Measurements from ENCODE around the gene AGRN.
A peak's percentile ranks its signal among the peaks of the same experiment; 100 is the strongest.
"Not testable (repeated sequence)": the region's sequence is repeated elsewhere in the genome, so short reads cannot be mapped to it uniquely, and the experiment has no call there.

Gene AGRN

DNA sequence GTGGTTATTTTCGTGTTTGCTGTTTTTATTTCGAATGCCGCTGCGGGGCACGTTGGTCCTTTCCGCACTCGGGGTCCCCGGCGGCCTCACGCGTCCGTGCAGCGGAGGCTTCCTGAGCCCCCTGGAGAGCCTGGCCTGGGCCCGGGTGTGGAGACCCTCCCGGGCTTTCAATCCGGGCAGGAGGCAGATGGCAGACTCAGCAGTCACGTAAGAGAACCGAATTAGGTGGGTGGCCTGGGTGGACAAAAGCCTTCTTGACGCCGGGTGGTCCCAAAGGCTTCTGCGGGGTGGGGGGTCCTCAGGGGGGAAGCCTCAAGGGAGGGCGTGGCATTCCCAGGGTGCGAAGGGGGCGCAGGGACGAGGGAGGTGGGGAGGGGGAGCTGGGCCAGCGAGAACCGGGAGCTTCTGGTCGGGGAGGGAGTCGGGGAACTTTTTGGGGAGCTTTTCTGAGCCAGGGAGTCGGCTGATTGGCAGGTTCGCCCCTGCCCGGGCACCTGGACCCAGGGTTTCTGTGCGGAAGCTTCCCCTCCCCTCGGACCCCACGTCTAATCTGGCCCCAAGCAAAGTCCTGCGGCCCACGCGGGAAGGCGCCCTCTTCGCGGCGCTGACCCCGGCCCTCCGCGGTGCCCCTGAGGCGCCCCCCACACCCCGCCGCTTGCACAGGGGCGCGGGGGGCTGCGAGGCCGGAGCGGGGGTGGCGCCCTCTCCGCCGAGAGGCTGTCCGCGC, 18.7 kb upstream of the AGRN start:
- no peak for DNase-seq

GRCh38 chr1:1003618-1004419, 16.1 kb upstream of the AGRN start:
- no peak for DNase-seq

GRCh38 chr1:1004420-1004779, 15.5 kb upstream of the AGRN start:
- no peak for DNase-seq

DNA sequence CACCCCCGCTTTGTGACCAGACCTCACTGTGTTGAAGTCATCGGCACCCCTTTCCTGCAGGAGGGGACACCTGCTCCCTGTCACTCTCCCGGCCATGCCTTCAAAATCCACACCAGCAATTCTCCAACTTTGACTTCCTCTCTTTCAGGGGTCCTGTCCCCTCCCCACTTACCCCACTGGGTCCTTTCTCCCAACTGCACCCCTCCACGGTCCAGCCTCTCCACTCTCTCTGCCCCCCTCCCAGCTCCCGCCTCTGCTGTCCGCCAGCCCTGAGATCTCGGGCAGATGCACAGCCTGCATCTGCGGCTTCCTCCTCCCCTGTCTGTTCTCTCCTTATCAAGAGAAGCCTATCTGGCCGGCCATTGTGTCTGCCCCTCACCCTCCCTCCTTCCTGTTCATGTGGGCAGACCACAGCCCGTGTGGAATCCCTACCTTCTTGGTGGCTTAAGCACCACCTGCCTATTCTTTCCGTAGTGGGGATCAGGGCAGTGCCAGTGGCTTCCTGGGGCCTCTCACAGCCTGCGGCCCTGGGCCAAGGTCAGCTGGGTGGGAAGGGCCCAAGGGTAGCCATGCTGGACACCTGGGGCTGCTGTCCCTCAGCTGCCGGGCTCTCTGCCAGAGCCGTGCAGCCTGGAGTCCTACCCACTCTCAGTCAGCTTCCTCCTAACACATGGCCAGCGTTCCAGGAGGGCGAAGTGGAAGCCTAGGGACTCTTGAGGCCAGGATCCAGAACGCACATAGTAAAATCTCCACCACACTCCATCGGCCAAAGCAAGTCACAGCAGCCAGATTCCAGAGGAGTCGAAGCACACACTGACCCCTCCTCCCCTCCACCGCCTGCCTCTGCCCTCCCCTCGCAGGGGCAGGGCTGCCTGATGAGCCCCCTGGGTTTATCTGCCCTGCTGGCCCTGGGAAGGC, 14.9 kb upstream of the AGRN start:
- DNase-seq = no peak

DNA sequence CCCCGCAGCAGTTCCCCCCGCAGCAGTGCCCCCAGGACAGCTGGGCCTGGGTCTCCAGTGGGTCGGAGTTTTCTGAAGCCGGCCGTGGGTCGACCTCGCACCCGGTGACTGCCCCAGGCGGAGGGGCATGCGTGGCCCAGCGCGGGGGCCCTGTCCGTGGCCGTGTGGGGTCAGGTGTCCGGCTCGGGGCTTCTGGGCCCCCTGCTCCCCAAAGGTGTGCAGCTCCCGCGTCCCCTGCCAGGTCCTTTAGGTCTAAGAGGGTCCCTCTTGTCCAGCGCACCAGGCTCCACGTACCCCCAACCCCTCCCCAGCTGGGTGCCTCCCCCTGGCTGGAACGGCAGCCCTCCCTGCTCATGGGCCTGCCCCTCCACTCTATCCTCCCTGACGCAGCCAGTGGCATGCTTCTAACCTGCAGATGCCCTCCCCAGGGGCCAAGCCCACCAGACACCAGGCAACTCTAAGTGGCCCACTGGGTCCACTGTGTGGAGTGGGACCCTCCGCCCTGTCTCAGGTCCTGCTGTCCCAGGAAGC, 14.1 kb upstream of the AGRN start:
- DNase-seq = no peak

DNA sequence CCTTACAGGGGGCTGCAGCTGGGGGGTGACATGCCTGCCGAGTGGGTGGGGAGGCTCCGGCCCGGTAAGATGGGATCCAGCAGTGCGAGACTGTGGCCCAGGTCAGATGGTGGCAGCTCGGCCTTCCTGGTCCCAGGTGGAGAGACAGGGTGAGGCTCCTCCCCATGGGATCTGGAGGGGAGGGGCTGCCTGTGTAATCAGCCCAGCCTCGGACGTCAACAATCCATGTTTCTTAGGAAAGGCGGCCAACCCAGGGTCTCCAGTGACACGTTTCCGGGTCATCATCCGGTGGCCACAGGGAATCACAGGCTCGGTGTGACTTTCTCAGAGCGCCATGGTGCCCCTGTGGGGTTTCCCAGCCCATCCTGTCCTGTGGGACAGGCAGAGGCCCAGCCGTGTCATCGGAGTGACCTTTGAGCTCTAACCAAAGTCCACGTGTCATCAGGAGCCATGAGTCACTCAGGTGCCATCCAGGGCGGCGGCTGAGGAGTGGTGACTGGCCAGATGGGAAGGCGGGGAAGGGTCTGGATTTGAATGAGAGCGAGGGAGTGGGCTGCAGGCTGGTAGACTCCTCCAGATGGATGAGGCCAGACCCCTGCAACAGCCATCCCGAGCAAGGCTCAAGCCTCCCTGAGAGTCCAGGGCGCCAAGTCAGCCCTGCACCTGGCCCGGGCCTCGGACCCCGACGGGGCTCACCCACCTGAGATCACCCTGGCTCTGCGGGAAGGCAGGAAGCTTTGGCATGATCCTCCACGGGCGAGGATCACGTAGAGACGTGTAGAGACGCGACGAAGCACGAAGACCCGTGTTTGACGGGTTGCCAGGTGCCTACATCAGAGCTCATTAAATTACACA, 13.4 kb upstream of the AGRN start:
- DNase-seq = no peak

- DNase-seq = not testable (repeated sequence)
These were observed 9.8 kb upstream of the AGRN start for GRCh38 chr1:1010131-1010530.

GRCh38 chr1:1011396-1011949, 8.4 kb upstream of the AGRN start:
- DNase-seq = no peak

DNA sequence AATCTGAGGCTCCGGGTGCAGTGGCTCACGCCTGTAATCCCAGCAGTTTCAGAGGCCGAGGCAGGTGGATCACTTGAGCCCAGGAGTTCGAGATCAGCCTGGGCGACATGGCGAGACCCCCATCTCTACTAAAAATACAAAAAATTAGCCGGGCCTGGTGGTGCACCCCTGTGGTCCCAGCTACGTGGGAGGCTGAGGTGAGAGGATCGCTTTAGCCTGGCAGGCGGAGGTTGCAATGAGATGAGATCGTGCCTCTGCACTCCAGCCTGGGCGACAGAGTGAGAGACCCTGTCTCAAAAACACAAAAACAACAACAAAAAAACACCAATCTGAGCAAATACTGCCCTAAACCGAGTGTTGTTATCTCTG, 7.2 kb upstream of the AGRN start:
- not testable (repeated sequence) for DNase-seq

- DNase-seq = peak; percentile 96 to 97
These were observed 6.6 kb upstream of the AGRN start, which contains the start of gene ISG15 for GRCh38 chr1:1013105-1013921. TSS of gene ISG15 (plus strand) at chr1:1013497. CDS start at chr1:1013574, 77 bp downstream.

GRCh38 chr1:1013922-1014648, 5.8 kb upstream of the AGRN start:
- DNase-seq = peak; percentile 52 to 69

- peak; percentile 55 to 57 for DNase-seq
These were observed 4.9 kb upstream of the AGRN start for GRCh38 chr1:1014799-1015681.

DNA sequence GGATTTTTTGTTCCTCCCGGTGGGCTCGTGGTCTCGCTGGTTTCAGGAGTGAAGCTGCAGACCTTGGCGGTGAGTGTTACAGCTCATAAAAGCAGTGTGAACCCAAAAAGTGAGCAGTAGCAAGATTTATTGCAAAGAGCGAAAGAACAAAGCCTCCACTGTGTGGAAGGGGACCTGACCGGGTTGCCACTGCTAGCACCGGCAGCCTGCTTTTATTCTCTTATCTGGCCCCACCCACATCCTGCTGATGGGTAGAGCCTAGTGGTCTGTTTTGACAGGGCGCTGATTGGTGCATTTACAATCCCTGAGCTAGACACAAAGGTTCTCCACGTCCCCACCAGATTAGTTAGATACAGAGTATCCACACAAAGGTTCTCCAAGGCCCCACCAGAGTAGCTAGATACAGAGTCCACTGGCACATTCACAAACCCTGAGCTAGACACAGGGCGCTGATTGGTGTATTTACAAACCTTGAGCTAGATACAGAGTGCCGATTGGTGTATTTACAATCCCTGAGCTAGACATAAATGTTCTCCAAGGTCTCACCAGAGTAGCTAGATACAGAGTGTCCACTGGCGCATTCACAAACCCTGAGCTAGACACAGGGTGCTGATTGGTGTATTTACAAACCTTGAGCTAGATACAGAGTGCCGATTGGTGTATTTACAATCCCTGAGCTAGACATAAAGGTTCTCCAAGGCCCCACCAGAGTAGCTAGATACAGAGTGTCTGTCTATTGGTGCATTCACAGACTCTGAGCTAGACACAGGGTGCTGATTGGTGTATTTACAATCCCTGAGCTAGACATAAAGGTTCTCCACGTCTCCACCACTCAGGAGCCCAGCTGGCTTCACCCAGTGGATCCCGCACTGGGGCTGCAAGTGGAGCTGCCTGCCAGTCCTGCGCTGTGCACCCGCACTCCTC, 2.3 kb upstream of the AGRN start:
- DNase-seq = not testable (repeated sequence)

DNA sequence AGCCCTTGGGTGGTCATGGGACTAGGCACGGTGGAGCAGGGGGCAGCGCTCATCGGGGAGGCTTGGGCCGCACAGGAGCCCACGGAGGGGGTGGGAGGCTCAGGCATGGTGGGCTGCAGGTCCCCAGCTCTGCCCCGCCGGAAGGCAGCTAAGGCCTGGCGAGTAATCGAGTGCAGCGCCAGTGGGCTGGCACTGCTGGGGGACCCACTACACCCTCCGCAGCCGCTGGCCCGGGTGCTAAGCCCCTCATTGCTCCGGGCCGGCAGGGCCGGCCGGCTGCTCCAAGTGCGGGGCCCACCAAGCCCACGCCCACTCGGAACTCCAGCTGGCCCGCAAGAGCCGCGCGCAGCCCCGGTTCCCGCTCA, 1.6 kb upstream of the AGRN start:
- not testable (repeated sequence) for DNase-seq

DNA sequence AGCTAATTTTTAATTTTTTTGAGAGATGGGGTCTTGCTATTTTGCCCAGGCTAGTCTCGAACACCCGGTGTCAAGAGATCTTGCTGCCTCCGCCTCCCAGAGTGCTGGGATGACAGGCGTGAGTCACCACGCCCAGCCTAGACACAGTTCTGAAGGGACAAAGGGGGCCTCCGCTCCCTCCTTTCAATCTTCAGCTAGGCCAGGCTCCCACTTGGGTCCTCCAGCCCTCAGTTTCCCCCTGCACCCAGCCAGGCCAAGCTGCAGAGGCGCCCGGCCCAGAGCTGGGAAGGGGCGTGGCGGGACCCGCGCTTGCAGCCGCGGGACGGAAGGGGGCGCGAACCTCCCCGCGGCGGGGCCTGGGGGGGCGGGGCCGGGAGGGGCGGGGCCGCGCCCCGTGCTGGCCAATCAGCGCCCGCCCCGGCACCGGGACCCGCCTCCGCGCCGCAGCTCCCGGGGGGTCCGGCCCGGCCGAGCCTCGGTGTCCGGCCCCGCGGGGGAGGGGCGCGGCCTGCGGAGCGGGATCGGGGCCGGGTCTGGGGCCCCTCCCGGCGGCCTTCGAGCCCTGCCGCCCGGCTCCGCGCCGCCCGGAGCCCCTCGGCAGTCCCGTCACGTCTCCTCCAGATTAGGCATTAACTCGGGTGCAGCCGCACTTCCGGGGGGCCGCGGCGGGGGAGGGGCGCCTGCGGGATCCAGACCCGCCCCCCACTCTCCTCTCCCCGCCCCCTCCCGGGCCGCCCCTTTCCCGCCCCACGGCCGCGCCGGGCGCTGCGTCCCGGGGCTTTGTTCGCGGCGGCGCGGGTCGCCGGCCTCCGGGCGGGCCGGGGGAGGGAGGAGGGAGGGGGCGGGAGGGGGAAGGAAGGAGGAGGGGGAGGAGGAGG, 559 bp upstream of the AGRN start:
- DNase-seq = peak; percentile 77 to 84

- DNase-seq = no peak
These were observed 592 bp downstream of the AGRN start for GRCh38 chr1:1020415-1021009.

Data from CD4-positive, alpha-beta T cell treated with Interferon alpha-2 for 1 hour (primary cell).